D341Med (cell line): ENCODE results near the gene URAD.
"Not testable (repeated sequence)": the region's sequence is repeated elsewhere in the genome, so short reads cannot be mapped to it uniquely, and the experiment has no call there.

Source experiments
- DNase-seq: peaks from one replicate; pipeline ENCODE4 v3.0.0; 2012; ENCODE audit warnings: low spot score

URAD gene

GRCh38 chr13:27970382-27971235, 17.9 kb downstream of the URAD start:
- DNase-seq: no peak

DNA sequence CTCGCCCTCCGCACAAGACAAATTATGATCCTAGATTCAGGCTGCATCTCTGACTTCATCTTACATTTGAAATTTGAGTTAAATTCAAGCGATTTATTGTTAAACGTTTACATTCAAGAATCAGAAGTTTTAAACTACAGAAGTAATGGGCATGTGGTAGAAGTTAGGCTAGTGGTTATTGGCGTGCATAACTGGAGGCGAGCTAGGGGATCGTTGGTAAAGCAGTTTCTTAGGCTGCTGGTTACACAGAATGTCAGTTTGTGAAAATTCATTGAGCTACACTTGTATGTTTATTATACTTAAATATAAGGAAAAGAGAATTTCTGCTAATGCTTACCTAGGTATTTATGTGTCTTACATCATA, 18.6 kb downstream of the URAD start:
- DNase-seq: no peak

DNA sequence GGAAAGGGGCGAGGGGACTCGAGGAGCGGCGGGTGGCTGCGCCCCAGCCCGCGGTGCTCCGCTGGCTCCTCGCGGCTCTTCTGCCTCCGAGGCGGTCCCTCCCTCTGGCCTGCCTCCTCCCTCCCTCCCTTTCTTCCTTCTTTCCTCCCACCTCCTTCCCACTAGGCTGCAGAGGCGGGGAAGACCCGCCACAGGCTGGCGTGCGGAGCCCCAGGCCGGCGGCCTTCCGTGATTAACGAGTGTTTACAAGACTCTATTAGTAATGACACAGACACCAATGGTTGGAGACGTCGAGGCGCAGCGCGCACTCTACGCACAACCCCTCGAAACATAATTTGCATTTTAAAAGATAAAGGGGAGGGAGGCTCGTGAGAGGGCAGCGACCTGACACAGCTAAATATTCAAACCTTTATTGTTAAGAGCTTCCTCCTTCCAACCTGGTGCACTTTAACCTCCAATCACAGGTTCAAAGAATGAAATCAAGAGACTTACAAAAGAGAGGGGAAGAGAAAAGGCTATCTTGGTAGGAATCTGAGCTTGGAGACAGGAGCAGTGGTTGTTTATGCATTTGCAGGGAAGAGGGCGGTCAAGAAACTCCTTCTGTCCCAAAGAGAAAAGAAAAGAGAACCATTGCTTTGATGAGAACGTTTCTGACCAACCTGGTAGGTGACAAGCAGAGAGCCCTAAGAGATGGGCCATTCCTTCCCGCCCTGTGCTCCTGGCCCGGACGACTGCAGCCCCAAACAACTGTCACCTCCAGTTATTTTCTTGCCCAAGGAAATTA, 19.2 kb downstream of the URAD start, which contains the start of gene CDX2:
Gene CDX2, minus strand, starts transcription at position 234 of the 784 bp plus-strand sequence. CDS start 309 bp downstream, outside the sequence.
- no peak for DNase-seq

DNA sequence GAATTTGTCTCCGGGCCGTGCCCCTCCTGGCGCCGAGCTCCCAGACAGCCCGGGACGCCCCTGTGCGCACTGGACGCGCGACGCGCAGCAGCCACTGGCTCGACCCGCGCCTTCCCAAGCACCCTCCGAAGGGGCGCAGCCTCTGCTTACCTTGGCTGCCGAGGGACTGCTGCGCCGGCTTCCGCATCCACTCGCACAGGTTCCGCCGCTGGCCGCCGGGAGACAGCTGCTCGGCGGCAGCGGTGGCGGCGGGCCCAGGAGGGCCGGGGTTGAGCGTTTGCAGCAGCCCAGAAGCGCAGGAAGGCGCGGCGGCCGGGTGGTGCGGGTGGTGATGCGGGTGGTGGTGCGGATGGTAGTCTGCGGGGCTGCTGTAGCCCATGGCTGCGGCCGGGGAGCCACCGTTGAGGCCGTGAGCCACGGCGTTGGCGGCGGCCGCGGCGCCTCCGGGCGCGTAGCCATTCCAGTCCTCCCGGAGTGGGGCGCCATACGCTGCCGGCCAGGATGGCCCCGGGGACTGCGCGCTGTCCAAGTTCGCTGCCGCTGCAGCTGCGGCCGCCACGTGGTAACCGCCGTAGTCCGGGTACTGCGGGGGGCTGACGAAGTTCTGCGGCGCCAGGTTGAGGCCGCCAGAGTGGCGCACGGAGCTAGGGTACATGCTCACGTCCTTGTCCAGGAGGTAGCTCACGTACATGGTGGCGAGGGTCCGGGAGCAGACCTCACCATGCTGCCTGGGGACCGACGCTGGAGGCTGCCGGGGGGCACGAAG, 20.0 kb downstream of the URAD start:
- no peak for DNase-seq

DNA sequence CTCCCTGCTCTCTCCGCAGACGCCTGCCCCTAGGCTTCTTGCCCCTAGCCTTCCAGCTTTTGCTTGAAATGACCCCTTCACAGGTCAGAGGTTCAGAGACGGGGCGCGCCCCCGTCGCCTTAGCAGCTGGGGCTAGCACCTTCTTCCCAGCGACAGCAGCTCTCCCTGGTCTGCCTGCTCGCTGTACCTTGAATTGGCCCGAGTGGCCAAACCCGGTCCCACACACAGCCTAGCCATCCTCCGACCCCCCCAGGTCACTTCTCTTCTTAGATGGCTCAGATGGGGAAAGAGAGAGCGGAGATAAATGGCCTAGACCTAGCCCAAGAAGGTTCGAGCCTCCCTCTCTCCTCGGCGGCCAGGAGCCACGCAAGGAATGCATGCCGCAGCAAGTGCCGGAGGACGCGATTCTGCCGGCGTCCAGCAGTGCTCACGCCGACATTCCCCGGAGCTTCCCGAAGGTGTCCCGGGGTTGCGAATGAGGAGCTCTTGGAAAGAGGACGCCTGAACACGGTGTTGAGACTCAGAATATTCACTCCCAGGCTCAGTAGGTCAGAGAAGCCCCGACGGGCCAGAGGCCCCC, 20.7 kb downstream of the URAD start:
- no peak for DNase-seq

GRCh38 chr13:27967203-27967735, 21.2 kb downstream of the URAD start:
- DNase-seq: no peak

GRCh38 chr13:27966641-27967202, 21.8 kb downstream of the URAD start:
- no peak for DNase-seq

- DNase-seq: no peak
Observed at GRCh38 chr13:27965740-27966640, 22.5 kb downstream of the URAD start.

- no peak for DNase-seq
Observed at GRCh38 chr13:27965343-27965739, 23.2 kb downstream of the URAD start.

- no peak for DNase-seq
Observed at GRCh38 chr13:27964741-27965323, 23.7 kb downstream of the URAD start.

DNA sequence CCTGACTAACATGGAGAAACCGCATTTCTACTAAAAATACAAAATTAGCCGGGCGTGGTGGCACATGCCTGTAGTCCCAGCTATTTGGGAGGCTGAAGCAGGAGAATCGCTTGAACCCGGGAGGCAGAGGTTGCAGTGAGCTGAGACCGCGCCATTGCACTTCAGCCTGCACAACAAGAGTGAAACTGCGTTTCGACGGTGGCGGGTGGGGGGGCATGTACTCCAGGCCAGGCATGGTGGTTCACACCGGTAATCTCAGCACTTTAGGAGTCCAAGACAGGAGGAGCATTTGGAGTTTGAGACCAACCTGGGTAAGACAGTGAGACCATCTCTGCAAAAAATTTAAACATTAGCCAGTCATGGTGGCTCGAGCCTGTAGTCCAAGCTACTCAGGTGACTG, 24.3 kb downstream of the URAD start:
- DNase-seq: not testable (repeated sequence)

- DNase-seq: no peak
Observed at GRCh38 chr13:27963491-27963890, 25.0 kb downstream of the URAD start.

DNA sequence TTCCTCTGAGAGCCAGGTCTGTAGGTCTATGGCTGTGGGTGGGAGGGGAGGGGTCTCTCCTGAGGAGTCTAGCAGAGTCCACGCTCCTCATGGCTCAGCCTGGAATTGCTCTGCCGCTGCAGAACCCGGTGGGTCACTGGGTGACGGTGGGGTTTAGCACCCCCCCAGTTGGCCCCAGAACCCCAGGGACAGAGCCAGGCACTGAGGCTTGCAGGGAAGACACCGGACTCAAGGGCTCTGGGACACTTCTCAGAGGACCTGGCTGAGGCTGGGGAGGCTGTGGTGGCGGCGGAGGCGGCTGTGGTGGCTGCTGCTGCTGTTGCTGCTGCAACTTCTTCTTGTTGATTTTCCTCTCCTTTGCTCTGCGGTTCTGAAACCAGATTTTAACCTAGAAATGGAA, 25.5 kb downstream of the URAD start:
- no peak for DNase-seq

DNA sequence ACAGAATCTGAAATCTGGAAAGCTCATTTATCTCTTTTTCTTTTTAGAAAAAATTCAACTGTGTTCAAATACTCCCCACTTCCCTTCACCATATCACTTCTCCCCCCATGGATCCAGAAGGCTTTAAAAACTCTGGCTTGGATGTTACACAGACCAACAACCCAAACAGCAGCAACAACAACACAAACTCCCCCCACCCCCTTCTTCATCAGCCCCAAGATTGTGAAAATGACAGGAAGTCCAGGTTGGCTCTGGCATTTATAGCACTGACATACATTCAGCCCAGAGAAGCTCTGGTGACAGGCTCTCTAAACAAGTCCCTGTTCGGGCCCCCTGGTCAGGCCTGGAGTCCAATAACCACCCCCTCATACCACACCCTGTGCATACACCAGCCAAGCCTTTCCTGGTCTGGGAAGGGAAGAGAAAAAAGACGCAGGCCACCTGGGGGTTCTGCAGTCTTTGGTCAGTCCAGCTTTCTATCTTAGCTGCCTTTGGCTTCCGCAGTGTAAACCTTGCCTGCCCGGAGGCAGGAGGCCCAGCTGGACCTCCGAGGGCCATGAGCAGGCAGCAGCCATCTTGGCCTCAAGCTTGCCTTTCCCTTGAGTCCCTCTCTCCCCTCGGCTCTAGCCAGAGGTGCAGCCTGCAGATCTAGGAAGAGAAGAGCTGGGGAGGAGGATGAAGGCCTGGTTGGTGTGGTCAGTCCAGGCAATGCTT, 26.2 kb downstream of the URAD start:
- no peak for DNase-seq

DNA sequence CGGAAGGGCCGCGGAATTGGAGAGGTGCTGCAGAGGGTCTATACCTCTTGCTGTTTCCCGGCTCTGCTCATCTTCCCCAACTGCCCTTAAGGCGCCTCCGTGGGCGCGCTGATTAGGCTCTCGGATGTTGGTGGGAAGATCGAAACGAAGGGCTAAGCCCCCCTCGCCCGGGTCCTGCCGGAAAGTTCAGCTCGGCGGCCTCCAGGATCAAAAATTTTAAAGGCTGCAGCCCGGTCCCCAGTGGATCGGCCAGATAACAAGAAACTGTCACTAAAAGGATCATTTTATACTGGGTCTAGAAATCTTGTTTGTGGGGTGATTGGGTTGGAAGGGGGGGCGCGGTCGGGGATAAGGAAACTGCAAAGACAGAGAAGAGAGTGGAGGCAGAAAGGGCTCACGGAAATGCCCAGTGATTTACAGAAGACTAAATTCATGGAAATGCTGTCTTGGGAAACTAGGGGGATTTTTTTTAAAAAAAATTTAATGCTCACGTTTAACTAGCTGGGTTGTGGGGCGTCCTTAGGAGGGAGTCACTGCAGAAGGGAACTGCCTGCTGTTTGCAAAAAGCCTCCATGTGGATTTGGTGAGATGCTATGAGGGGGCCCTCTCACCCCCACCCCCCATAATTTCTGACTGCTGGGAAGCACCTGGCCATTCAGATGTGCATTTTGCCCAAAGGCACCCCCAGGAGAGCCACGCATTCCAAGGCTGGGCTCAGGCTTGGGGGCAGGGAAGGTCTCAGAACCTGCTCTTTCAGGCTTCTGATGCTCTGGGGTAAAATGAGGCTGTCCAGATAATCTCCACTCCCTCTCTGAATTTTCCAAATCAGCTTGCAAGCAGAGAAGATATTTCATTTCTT, 27.0 kb downstream of the URAD start:
- no peak for DNase-seq

GRCh38 chr13:27960362-27961226, 27.9 kb downstream of the URAD start:
- DNase-seq: no peak

DNA sequence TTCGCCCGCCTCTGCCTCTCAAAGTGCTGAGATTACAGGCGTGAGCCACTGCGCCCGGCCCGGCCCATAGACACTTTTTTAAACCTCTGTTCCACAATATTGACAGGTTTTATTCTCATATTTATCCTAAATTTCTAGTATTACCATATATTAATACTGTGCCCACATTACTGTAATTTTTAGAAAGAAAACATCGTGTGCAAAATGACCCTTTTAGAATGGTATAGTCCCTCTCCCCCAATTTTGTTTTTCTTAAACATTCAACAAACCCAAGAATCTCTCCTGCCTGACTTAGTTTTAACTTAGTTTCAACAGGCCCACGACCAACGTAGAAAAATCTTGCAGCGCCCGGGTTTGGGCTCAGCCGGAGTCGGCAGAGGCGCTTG, 28.5 kb downstream of the URAD start:
- DNase-seq: no peak
